A549 (cell line): ENCODE data around the gene TLK1.

Source experiments
- BCL3 ChIP-seq: fragments of >200 bp; sonication (Bioruptor Twin); formaldehyde crosslinking; IDR thresholded peaks from 3 replicates; pipeline ENCODE4 v1.6.1; 2016
- CEBPB ChIP-seq, 2 experiments: fragments of >200 bp in 1 of 2; sonication (Bioruptor Twin) in 1 of 2; formaldehyde crosslinking in 1 of 2; IDR thresholded peaks; 2 replicates each; pipeline ENCODE4 v1.6.1; 2012 to 2016
- NFE2L2 ChIP-seq: fragments of 150-350 bp; conservative IDR thresholded peaks from 2 replicates; pipeline ENCODE4 v1.6.1; 2014; ENCODE audit warnings: low read length
- POLR2A ChIP-seq: IDR thresholded peaks from 2 replicates; pipeline ENCODE4 v1.6.1; 2012; ENCODE audit warnings: mild to moderate bottlenecking, low read length
- USF2 ChIP-seq: fragments of 450-650 bp; IDR thresholded peaks from 2 replicates; pipeline ENCODE4 v1.6.1; 2014; ENCODE audit warnings: antibody characterized with exemption
- TF ChIP-seq, protein P1 (sequence below): fragments of >200 bp; sonication (Bioruptor Twin); formaldehyde crosslinking; IDR thresholded peaks from 3 replicates; pipeline ENCODE4 v1.5.1; 2016

DNA sequence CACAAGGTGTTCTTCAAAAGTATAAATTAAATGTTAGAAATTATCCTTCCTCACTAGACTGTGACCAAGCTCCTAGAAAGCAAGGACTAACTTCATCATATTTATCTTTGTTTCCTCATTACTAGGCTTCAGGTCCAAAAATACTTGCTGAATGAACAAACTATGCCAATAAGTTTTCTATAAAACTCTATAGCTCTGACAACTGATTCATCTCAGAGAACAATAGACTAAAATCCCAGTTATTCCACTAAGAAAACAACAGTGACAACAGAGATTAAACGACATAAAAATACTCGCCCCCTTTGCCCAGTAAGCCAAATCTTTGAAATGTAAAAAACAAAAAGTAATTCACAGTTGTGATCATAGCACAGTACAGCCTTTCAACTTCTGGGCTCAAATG lies 13.6 kb downstream of the TLK1 start:
- TF ChIP-seq POLR2A (no peak), NFE2L2 (no peak), USF2 (no peak), BCL3 (no peak), CEBPB (IDR thresholded peaks at IDR 0.05) (no peak)
- TF ChIP-seq, protein P1, sequence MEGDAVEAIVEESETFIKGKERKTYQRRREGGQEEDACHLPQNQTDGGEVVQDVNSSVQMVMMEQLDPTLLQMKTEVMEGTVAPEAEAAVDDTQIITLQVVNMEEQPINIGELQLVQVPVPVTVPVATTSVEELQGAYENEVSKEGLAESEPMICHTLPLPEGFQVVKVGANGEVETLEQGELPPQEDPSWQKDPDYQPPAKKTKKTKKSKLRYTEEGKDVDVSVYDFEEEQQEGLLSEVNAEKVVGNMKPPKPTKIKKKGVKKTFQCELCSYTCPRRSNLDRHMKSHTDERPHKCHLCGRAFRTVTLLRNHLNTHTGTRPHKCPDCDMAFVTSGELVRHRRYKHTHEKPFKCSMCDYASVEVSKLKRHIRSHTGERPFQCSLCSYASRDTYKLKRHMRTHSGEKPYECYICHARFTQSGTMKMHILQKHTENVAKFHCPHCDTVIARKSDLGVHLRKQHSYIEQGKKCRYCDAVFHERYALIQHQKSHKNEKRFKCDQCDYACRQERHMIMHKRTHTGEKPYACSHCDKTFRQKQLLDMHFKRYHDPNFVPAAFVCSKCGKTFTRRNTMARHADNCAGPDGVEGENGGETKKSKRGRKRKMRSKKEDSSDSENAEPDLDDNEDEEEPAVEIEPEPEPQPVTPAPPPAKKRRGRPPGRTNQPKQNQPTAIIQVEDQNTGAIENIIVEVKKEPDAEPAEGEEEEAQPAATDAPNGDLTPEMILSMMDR: no peak
